Activated CD4-positive, alpha-beta T cell treated with anti-CD3 and anti-CD28 coated beads, Interleukin-2, amount 10 ng/mL, durations not matched to agents 24 days and 14 days (primary cell): ENCODE data around the gene CAMSAP1. TPM values are rescaled to one million over a fixed set of nuclear protein-coding genes. Genes with fewer than 3 reads are reported as not detected.
"Not testable (repeated sequence)": the region's sequence is repeated elsewhere in the genome, so short reads cannot be mapped to it uniquely, and the experiment has no call there.

Experiments
- DNase-seq: peaks from one replicate; pipeline ENCODE4 v3.0.0; 2022
- H3K27ac Mint-ChIP-seq: one replicate; pipeline ENCODE4 v1.8.0; 2022; ENCODE audit warnings: mild to moderate bottlenecking, mixed read lengths
- H3K27me3 Mint-ChIP-seq: one replicate; pipeline ENCODE4 v1.8.0; 2022; ENCODE audit warnings: mixed read lengths
- H3K36me3 Mint-ChIP-seq: one replicate; pipeline ENCODE4 v1.8.0; 2022; ENCODE audit warnings: low read depth, mild to moderate bottlenecking, mixed read lengths
- H3K4me1 Mint-ChIP-seq: one replicate; pipeline ENCODE4 v1.8.0; 2021; ENCODE audit warnings: mixed read lengths
- H3K4me3 Mint-ChIP-seq: one replicate; pipeline ENCODE4 v1.8.0; 2022; ENCODE audit warnings: mild to moderate bottlenecking, moderate library complexity, mixed read lengths
- H3K9me3 Mint-ChIP-seq: one replicate; pipeline ENCODE4 v1.8.0; 2021; ENCODE audit warnings: mixed read lengths
- intact Hi-C: fragments of 100-400 bp; cut with micrococcal nuclease; formaldehyde crosslinking; loops from one replicate; pipeline ENCODE4 v1.15.1; 2023
- total RNA-seq: library from RNA; stranded (reverse); gene quantifications from 2 replicates; pipeline ENCODE4 v1.2.3, GENCODE V29; 2022

CAMSAP1 gene
- total RNA-seq, 1 donor from 2014 or later, result 49.9 TPM

DNA sequence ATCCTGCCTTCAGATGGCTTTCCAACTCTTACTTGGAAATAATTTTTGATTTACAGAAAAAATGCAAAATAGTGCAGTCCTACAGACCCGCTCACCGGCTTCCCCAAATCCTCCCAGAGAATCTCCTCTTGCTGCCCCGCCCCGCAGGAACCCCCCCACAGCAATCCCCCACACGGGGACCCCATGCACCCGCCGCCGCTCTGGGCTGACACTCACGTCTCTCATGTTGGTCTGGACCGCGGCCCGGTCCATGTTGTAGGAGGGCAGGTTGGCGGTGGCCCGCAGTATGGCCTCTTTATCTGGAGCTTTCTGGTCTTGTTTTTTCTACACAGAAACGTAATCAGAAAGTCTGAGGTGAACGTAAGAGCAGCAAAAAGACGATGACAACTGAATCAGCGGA is 40.2 kb upstream of the CAMSAP1 start:
- Mint-ChIP-seq H3K9me3 (no peaks in the 10 kb centered on the region), H3K4me1 (peaks cover 4% of the 10 kb centered on the region), H3K27me3 (no peaks in the 10 kb centered on the region), H3K4me3 (no peak overlapping the region), H3K36me3 (peaks cover 46% of the 10 kb centered on the region), H3K27ac (no peak overlapping the region)
- no peak for DNase-seq
- intact Hi-C loops, result no loop called here

DNA sequence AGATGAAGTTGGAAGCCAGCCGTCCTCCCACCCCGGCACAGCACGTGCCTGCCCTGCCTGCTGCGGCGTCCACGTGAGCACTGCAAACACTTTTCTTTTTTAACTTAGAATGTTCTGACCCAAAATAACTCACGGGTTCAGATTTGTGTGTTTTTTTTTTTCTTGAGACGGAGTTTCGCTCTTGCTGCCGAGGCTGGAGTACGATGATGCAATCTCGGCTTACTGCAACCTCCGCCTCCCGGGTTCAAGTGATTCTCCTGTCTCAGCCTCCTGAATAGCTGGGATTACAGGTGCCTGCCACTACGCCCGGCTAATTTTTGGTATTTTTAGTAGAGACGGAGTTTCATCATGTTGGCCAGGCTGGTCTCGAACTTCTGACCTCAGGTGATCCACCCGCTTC is 39.8 kb upstream of the CAMSAP1 start:
- H3K36me3 Mint-ChIP-seq, result peaks cover 46% of the 10 kb centered on the region
- H3K4me3 Mint-ChIP-seq, intact Hi-C loops, DNase-seq, H3K27ac Mint-ChIP-seq, H3K9me3 Mint-ChIP-seq, H3K27me3 Mint-ChIP-seq, H3K4me1 Mint-ChIP-seq: not testable (repeated sequence)

DNA sequence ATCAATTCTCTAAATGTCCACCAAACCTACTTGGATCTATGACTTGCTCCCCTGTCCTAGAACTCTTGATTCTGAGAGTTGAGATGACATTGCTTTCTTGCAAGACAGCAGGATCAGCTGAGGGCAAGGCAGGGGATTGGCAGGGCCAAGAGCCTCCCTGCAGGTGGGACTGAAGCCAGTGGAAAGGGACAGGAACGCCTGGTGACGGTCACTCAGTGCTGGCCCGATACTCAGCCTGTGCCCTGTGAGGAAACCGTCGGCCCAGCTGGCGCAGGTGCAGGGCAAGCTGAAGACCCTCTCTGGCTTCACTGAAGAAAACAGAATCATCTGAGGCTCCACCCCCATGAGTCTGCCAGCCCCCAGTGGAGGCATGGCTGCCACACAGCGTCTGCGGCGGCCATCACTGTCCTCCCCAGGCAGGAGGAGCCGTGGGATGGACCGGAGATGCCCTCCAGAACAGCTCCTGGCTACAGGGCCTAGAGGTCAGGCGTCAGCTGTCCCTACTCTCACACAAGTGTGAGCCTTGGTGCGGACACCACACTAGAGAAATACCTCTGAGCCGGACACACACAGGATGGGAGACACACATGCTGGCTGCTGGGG is 39.1 kb upstream of the CAMSAP1 start:
- H3K27ac Mint-ChIP-seq, result no peak overlapping the region
- no peak overlapping the region for H3K4me3 Mint-ChIP-seq
- no peaks in the 10 kb centered on the region for H3K27me3 Mint-ChIP-seq
- no peak for DNase-seq
- H3K4me1 Mint-ChIP-seq, result peaks cover 4% of the 10 kb centered on the region
- no peaks in the 10 kb centered on the region for H3K9me3 Mint-ChIP-seq
- intact Hi-C loops, result no loop called here
- H3K36me3 Mint-ChIP-seq, result peaks cover 47% of the 10 kb centered on the region

DNA sequence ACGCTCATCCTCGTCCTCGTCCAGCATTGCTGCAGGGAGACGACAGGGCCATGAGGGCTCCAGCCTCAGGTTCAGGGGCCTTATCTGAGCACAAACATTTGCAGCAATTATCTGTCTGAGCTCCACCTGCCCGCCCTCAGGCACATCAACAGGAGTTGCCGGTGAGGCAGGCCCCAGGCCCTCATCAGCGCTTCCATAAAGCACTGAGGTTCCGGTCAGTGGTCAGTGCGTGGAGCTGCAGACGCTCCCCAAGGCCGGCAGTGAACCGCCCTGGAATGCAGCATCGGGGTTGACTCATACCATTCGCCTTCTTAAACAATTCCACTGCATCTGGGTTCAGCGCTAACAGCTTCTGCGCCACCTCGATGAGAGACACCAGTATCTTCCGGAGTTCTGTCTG is 38.6 kb upstream of the CAMSAP1 start:
- Mint-ChIP-seq H3K4me1 (peaks cover 4% of the 10 kb centered on the region), H3K27ac (no peak overlapping the region), H3K9me3 (no peaks in the 10 kb centered on the region), H3K36me3 (peaks cover 48% of the 10 kb centered on the region), H3K27me3 (no peaks in the 10 kb centered on the region), H3K4me3 (no peak overlapping the region)
- DNase-seq, result no peak
- intact Hi-C loops, result no loop called here

DNA sequence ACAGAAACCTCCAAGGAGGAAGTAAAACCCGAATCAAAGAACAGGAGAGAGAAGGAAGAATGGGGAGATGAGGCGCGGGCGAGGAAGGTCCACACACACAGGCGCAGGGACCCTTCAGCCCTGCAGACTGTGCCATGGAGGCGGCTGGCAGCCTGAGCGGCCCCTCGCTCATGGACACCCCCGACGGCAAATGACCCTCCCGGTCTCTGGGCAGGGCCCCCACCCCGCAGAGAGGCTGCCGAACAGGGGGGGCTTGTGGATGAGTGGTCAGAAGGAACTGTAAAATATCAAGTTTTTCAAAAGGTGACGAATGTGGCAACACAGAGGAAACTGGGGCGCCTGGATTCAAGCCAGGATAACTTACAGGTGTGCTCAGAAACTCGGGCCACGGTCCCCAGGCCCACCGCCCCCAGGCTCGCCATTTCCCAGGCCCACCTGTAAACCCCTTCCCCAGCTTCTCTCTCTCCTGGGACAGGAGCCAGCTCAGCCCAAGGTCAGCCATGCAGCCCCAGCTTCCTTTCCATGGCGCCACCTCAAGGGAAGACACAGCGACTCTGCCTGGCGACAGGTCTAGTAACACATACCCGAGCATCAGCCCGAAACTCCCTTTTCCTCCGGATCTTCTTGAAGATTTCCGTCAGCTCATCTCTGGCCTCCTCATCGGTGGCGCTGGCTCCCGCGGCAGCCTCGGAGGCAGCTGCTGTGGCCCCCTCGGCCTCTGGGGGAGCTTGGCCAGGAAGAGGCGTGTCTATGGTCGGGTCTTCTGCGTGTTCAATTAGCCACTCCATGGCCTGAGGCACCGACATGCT is 37.3 kb upstream of the CAMSAP1 start:
- H3K4me1 Mint-ChIP-seq, result peaks cover 7% of the 10 kb centered on the region
- no peak overlapping the region for H3K4me3 Mint-ChIP-seq
- H3K27ac Mint-ChIP-seq, result no peak overlapping the region
- no peak for DNase-seq
- intact Hi-C loops, result no loop called here
- H3K36me3 Mint-ChIP-seq, result peaks cover 55% of the 10 kb centered on the region
- peaks cover under 1% of the 10 kb centered on the region for H3K9me3 Mint-ChIP-seq
- H3K27me3 Mint-ChIP-seq, result no peaks in the 10 kb centered on the region

DNA sequence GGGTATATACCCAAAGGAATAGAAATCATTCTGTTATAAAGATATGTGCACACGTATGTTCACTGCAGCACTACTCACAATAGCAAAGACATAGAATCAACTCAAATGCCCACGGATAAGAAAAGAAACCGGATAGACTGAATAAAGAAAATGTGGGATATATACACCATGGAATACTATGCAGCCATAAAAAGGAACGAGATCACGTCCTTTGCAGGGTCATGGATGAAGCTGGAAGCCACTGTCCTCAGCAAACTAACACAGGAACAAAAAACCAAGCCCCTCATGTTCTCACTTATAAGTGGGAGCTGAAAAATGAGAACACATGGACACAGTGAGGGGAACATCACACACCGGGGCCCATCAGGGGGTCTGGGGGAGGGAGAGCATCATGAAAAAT is 36.3 kb upstream of the CAMSAP1 start:
- H3K36me3 Mint-ChIP-seq, result peaks cover 58% of the 10 kb centered on the region
- H3K4me3 Mint-ChIP-seq, DNase-seq, intact Hi-C loops, H3K9me3 Mint-ChIP-seq, H3K27ac Mint-ChIP-seq, H3K4me1 Mint-ChIP-seq, H3K27me3 Mint-ChIP-seq: not testable (repeated sequence)

DNA sequence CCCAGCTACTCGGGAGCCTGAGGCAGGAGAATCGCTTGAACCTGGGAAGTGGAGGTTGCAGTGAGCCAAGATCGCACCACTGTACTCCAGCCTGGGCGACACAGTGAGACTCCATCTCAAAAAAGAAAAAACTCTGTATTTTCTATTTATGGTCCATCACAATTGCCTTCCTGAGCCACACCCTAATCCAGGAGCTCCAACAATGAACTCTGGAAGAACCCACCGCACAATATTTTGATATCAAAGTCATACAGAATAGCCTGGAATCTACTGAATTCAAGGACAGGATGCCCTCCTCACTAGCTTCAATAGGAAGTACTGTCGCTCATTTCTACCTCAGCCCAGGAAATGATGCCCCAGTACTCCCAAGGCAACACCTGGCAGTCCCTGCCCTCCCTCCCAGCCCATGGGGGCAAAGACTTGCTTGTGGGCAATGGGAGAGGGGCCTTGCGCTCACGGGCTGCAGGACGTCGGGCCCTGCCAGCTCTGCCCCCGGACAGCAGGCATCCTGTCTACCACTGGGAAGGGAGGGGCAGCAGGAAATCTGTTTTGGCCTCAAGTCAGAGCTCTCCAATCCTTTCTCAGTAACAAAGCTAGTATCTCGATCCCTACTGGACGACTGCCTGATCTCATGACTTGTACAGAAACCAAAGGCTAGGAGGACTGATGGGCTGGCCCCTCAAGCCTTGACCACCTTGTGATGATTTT is 34.1 kb upstream of the CAMSAP1 start:
- Mint-ChIP-seq H3K27ac (no peak overlapping the region), H3K36me3 (peaks cover 74% of the 10 kb centered on the region), H3K4me1 (peaks cover 8% of the 10 kb centered on the region), H3K4me3 (no peak overlapping the region), H3K9me3 (peaks cover 6% of the 10 kb centered on the region), H3K27me3 (peaks cover 4% of the 10 kb centered on the region)
- intact Hi-C loops, result no loop called here
- DNase-seq, result no peak

DNA sequence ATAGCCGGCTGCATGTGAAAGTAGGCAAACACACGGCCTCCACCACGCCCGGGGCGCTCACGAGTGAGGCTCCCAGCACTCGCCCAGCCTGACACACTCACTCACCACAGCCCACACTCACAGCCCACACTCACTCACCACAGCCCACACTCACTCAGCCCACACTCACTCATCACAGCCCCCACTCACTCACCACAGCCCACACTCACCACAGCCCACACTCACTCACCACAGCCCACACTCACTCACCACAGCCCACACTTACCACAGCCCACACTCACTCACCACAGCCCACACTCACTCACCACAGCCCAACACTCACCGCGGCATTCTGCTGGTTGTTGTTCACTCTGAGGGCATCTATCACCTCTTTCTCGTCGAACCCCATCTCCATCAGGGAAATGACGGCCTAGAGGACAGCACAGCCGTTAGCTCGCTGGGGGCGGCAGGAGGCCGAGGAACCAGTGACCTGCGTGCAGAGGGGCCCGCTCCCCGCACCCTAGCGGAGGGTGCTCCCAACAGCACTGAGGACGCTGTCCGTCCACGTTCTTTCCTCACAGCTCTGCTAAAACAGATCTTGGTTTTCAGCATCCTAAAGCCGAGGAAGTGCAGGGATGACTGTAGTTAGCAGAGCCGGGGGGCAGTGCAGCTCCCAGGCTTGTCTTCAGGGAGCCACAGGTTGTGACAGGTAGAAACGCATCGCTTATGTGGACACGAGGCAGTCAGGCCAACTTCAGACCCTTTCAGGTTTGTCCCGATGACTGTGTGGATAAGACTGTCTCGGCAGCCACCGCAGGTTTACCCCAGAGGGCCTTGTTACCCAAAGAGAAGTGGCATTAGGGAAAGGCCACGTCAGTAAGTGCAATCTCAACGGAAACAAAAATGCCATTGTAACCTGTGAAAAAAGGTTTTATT is 32.3 kb upstream of the CAMSAP1 start:
- Mint-ChIP-seq H3K4me1 (peaks cover 8% of the 10 kb centered on the region), H3K36me3 (peaks cover 71% of the 10 kb centered on the region), H3K4me3 (peak overlapping the region; percentile 78), H3K27ac (peak overlapping the region; percentile 98), H3K27me3 (peaks cover 4% of the 10 kb centered on the region), H3K9me3 (peaks cover 6% of the 10 kb centered on the region)
- DNase-seq, result peak; percentile 80
- intact Hi-C loops, result no loop called here

DNA sequence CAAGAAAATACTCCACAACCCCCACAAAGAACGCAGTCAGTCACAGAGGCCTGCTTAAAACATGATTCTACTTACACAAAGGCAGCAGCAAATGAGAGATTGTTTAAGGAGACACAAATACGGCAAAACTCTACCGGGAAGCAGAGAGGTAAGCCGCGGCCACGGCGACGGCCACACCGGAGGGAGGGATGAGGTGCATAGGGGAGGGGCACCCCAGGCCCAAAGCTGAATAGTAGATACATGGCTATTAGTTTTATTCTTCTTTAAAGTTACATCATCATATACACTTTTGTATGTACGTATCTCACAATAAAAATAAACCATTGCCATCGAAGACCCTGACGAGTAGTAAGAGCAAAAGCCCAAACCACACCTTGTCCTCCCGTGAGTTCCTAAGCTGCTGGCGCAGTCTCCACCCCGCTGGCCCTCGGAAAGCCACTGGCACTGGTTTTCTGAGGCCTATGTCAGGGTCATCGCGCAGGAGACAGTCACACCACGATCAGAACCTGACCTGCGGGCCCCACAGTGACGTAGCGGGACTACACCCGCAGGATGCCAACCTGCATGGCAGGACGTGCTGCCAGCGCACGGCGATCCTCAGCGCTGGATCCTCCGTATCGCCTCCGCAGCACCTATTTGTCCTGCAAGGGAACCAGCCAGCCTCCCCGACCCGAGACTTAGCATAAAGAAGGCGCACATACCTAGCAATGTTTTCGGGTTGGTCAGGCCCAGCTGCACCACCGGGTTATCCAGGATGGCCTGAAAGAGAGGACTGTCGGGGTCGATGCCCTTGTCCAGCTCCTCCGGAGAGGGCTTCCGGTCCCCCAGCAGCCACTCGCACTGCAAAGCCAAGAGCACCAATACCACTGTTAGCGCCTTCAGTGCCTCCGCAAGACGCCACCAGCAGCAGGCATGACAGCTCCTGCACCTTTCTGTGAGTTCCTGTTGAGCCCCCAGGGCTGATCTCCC is 30.5 kb upstream of the CAMSAP1 start:
- H3K9me3 Mint-ChIP-seq, result peaks cover 6% of the 10 kb centered on the region
- no peak for DNase-seq
- H3K36me3 Mint-ChIP-seq, result peaks cover 65% of the 10 kb centered on the region
- H3K27ac Mint-ChIP-seq, result no peak overlapping the region
- peaks cover 8% of the 10 kb centered on the region for H3K4me1 Mint-ChIP-seq
- peaks cover 4% of the 10 kb centered on the region for H3K27me3 Mint-ChIP-seq
- no peak overlapping the region for H3K4me3 Mint-ChIP-seq
- intact Hi-C loops, result no loop called here

DNA sequence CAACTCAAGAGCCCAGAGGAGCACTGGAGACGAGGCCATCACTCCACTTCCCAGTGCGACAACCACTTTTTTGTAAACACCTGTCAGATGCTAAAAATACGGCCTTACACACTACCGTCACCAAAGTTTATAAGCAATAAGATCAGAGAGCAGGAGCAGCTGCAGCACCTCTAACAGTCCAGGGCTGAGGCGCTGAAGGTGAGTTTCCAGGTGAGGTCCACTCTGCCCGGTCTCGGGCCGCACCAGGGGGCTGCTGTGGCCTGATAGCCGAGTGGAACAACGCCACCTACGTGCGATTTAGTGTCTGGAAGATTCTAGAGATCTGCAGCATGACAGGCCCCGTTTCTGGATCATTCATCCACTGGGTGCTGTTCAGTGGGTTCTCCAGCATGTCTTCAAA is 25.8 kb upstream of the CAMSAP1 start:
- Mint-ChIP-seq H3K27me3 (no peaks in the 10 kb centered on the region), H3K27ac (no peak overlapping the region), H3K4me3 (no peak overlapping the region), H3K4me1 (peaks cover 3% of the 10 kb centered on the region), H3K36me3 (peaks cover 45% of the 10 kb centered on the region), H3K9me3 (no peaks in the 10 kb centered on the region)
- intact Hi-C loops, result no loop called here
- DNase-seq, result no peak

DNA sequence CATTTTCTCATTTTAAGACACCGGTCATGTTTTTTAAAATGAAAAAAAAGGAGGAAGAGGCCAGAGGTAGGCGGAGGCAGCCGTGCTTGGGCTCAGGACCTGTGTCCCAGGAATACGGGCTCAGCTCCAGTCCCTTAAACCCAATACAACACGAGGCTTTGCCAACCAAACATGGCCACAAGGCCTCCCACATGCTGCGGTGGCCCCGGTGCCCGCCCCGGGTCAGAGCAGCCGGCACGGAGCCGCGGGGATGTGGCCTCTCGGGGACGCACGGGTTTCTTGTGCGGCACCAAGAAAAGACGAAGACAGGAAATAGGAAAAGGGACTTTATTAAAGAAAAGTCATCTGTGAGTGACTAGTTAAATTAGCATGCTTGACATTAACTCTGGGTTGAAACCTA is 25.3 kb upstream of the CAMSAP1 start:
- H3K4me3 Mint-ChIP-seq, result no peak overlapping the region
- DNase-seq, result no peak
- intact Hi-C loops, result no loop called here
- H3K27ac Mint-ChIP-seq, result no peak overlapping the region
- H3K36me3 Mint-ChIP-seq, result peaks cover 42% of the 10 kb centered on the region
- H3K4me1 Mint-ChIP-seq, result peaks cover 7% of the 10 kb centered on the region
- H3K27me3 Mint-ChIP-seq, result no peaks in the 10 kb centered on the region
- H3K9me3 Mint-ChIP-seq, result no peaks in the 10 kb centered on the region

DNA sequence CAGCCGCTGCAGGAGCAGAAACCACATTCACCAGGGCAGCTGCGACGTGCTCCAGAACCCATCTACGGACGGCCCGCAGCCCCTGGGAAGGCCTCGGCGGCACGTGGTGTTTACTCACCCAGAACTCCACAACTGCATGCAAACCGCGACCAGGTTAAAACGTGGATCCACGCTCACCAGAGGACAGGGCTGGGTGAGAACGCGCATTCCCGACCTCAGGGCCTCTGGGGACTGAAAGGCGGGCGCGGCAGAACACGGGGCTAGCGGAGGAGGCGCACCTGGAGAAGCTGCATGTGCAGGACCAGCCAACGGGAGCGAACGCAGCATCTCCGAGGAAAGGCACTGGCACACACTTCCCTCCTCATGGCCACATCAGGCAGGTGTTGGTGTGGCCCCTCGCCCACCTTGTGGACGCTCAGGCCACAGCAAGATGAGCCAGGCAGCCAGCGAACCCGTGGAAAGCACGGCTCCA is 24.0 kb upstream of the CAMSAP1 start:
- Mint-ChIP-seq H3K36me3 (peaks cover 31% of the 10 kb centered on the region), H3K27me3 (no peaks in the 10 kb centered on the region), H3K9me3 (no peaks in the 10 kb centered on the region), H3K4me3 (no peak overlapping the region), H3K4me1 (peaks cover 13% of the 10 kb centered on the region), H3K27ac (no peak overlapping the region)
- intact Hi-C loops, result no loop called here
- no peak for DNase-seq
